SK-N-MC (cell line): ENCODE results near the gene HOXB1.

Experiments used
- EZH2 ChIP-seq: fragments of 200-600 bp; sonication (generic); IDR thresholded peaks from one replicate; pipeline ENCODE4 v1.6.1; 2017; ENCODE audit warnings: antibody characterized with exemption
- POLR2AphosphoS5 ChIP-seq: IDR thresholded peaks from 2 replicates; pipeline ENCODE4 v1.6.1; 2012; ENCODE audit warnings: mild to moderate bottlenecking, low read depth, low read length, borderline replicate concordance

DNA sequence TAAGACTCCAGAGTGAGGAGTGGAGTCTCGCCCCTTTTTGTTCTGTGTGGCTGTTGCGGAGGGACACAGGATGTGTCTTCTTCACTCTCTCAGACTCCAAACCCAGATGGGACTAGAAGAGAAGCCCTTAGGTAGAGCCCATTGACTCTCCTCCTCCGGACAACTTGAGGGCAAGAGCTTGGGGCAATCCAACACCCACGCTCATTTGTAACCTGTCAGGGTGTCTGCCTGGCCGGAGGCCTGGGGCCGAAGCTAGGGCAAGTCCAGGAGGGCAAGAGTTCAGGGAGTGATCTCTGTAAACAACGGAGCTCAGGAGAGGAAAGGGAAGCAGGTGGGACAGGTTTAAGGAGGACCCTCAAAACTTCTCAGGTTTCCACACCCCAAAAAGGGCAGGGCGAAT is 1.4 kb upstream of the HOXB1 start:
- TF ChIP-seq POLR2AphosphoS5 = no peak
- TF ChIP-seq EZH2 = no peak
